Measurements from ENCODE around the gene MKNK1.

MKNK1 gene

DNA sequence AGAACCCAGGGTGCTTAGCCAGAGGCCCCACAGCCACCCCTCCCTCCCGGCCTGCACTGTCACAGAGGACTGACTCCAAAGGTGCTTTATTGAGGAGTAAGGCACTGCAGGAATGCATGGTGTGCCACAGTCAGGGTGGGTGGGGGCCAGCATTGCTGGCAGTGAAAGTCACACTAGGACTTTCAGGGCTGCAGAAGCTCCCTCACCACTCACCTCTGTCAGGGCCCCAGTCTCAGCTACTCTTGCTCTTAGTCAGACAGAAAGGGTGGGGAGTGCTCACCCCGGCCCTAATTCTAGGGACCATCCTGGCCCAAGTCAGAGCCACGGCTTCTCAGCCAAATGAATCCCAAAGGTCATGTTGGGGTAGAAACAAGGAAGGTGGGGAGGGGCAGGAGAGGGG is 72.0 kb downstream of the MKNK1 start:
- Histone ChIP-seq H3K4me3 (ENCODE audit: insufficient read depth, low read length, poor library complexity, severe bottlenecking) (no peak overlapping the region), H3K79me2 (ENCODE audit: insufficient read depth, low read length) (no peaks in the 10 kb centered on the region), H3K9me3 (ENCODE audit: insufficient read depth, low read length) (no peaks in the 10 kb centered on the region), H2AFZ (ENCODE audit: low read depth, low read length, severe bottlenecking) (no peak overlapping the region), H3K27me3 (ENCODE audit: low read length) (no peaks in the 10 kb centered on the region), H3K36me3 (ENCODE audit: low read length) (no peaks in the 10 kb centered on the region), H3K9ac (ENCODE audit: low read length) (no peak overlapping the region), H3K4me2 (ENCODE audit: low read depth, low read length, poor library complexity, severe bottlenecking) (no peak overlapping the region), H3K9me2 (replicated peaks; ENCODE audit: insufficient read depth, low read length) (no peaks in the 10 kb centered on the region), H4K20me1 (ENCODE audit: low read depth, low read length) (no peaks in the 10 kb centered on the region), H3K27ac (ENCODE audit: low read depth, low read length) (no peak overlapping the region), H3F3A (ENCODE audit: insufficient read depth) (no peaks in the 10 kb centered on the region)
- TF ChIP-seq, protein P1, sequence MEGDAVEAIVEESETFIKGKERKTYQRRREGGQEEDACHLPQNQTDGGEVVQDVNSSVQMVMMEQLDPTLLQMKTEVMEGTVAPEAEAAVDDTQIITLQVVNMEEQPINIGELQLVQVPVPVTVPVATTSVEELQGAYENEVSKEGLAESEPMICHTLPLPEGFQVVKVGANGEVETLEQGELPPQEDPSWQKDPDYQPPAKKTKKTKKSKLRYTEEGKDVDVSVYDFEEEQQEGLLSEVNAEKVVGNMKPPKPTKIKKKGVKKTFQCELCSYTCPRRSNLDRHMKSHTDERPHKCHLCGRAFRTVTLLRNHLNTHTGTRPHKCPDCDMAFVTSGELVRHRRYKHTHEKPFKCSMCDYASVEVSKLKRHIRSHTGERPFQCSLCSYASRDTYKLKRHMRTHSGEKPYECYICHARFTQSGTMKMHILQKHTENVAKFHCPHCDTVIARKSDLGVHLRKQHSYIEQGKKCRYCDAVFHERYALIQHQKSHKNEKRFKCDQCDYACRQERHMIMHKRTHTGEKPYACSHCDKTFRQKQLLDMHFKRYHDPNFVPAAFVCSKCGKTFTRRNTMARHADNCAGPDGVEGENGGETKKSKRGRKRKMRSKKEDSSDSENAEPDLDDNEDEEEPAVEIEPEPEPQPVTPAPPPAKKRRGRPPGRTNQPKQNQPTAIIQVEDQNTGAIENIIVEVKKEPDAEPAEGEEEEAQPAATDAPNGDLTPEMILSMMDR (IDR thresholded peaks at IDR 0.05; ENCODE audit: insufficient read depth, low read length, poor library complexity, severe bottlenecking) = no peak
- TF ChIP-seq EZH2phosphoT487 (conservative IDR thresholded peaks at IDR 0.05; ENCODE audit: low read length) = no peak

DNA sequence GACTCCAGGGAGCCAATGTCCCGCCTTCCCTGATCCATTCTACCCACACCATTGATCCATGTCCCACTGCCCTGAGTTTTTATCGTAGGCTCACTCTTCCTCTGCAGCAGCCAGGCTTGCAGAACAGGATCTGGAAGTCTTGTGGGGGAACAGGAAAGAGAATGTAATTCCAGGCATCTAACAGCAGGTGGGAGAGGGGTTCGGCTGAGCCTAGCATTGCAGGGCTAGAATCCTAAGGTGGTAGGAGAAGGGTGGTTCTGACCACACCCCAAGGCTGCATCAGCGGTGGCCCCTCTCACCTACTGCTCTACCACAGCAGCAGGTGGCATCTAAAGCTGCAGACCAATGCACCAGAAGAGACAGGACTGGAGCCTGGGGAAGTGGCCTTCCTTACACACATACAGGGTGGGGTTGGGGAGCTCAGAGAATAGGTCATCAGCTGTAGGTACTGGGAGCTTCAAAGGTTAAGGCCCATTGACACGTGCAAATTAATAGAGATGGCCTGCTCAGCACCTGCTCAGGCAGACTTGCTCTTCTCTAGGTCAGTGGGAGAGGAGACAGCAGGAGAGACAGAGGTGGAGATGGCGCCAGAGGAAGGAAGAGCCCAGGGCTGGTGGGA is 73.2 kb downstream of the MKNK1 start:
- no peak overlapping the region for H3K9ac ChIP-seq (ENCODE audit: low read length)
- no peak overlapping the region for H3K27ac ChIP-seq (ENCODE audit: low read depth, low read length)
- H3K4me2 ChIP-seq (ENCODE audit: low read depth, low read length, poor library complexity, severe bottlenecking) = no peak overlapping the region
- H3K79me2 ChIP-seq (ENCODE audit: insufficient read depth, low read length) = no peaks in the 10 kb centered on the region
- H3K9me3 ChIP-seq (ENCODE audit: insufficient read depth, low read length) = no peaks in the 10 kb centered on the region
- H3K9me2 ChIP-seq (replicated peaks; ENCODE audit: insufficient read depth, low read length) = no peaks in the 10 kb centered on the region
- no peak overlapping the region for H2AFZ ChIP-seq (ENCODE audit: low read depth, low read length, severe bottlenecking)
- H3F3A ChIP-seq (ENCODE audit: insufficient read depth) = no peaks in the 10 kb centered on the region
- TF ChIP-seq, protein P1 (IDR thresholded peaks at IDR 0.05; ENCODE audit: insufficient read depth, low read length, poor library complexity, severe bottlenecking) = no peak
- no peak for TF ChIP-seq EZH2phosphoT487 (conservative IDR thresholded peaks at IDR 0.05; ENCODE audit: low read length)
- H3K27me3 ChIP-seq (ENCODE audit: low read length) = no peaks in the 10 kb centered on the region
- no peaks in the 10 kb centered on the region for H3K36me3 ChIP-seq (ENCODE audit: low read length)
- H3K4me3 ChIP-seq (ENCODE audit: insufficient read depth, low read length, poor library complexity, severe bottlenecking) = no peak overlapping the region
- no peaks in the 10 kb centered on the region for H4K20me1 ChIP-seq (ENCODE audit: low read depth, low read length)

DNA sequence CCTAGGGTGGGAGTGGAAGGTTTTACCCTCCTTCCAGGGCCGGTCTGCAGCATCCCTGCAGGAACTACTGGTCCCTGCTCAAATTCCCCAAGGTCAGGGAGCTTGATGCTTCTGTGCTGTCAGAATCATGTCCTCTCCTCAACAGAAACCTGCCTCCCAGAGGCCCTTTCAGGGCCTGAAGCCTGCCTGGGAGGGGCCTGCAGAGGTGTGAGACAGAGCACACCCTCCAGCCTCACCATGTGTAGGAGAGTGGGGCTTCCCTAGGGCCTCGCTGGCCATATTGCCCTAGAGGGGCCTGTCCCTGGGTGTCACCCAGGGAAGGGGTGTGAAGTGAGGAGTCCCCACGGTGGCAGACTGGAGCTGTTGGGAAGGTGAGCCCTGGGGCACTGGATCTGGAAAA is 73.8 kb downstream of the MKNK1 start:
- TF ChIP-seq EZH2phosphoT487 (conservative IDR thresholded peaks at IDR 0.05; ENCODE audit: low read length) = no peak
- TF ChIP-seq, protein P1 (IDR thresholded peaks at IDR 0.05; ENCODE audit: insufficient read depth, low read length, poor library complexity, severe bottlenecking) = no peak

More for the DNA sequence above, 73.8 kb downstream of the MKNK1 start:
- no peak overlapping the region for H2AFZ ChIP-seq (ENCODE audit: low read depth, low read length, severe bottlenecking)
- no peak overlapping the region for H3K27ac ChIP-seq (ENCODE audit: low read depth, low read length)
- H3K4me3 ChIP-seq (ENCODE audit: insufficient read depth, low read length, poor library complexity, severe bottlenecking) = no peak overlapping the region
- no peaks in the 10 kb centered on the region for H3K79me2 ChIP-seq (ENCODE audit: insufficient read depth, low read length)
- no peaks in the 10 kb centered on the region for H3F3A ChIP-seq (ENCODE audit: insufficient read depth)
- H3K9me3 ChIP-seq (ENCODE audit: insufficient read depth, low read length) = no peaks in the 10 kb centered on the region
- no peak overlapping the region for H3K4me2 ChIP-seq (ENCODE audit: low read depth, low read length, poor library complexity, severe bottlenecking)
- no peaks in the 10 kb centered on the region for H4K20me1 ChIP-seq (ENCODE audit: low read depth, low read length)
- no peak overlapping the region for H3K9ac ChIP-seq (ENCODE audit: low read length)
- no peaks in the 10 kb centered on the region for H3K27me3 ChIP-seq (ENCODE audit: low read length)
- H3K9me2 ChIP-seq (replicated peaks; ENCODE audit: insufficient read depth, low read length) = no peaks in the 10 kb centered on the region
- no peaks in the 10 kb centered on the region for H3K36me3 ChIP-seq (ENCODE audit: low read length)
